GM18508 (cell line): ENCODE data around the gene USP15.
"Not testable (repeated sequence)": the region's sequence is repeated elsewhere in the genome, so short reads cannot be mapped to it uniquely, and the experiment has no call there.

Experiments
- ATAC-seq: cut with Tn5 transposase; IDR thresholded peaks from one replicate; pipeline ENCODE4 v1.9.1; 2021; ENCODE audit warnings: moderate number of reproducible peaks; ENCODE audit not compliant: insufficient read depth, unreplicated experiment

Gene USP15

GRCh38 chr12:62313727-62314380 is 53.6 kb downstream of the USP15 start:
- ATAC-seq, result no peak

- ATAC-seq, result no peak
These were observed 56.8 kb downstream of the USP15 start for GRCh38 chr12:62317017-62317416.

GRCh38 chr12:62319058-62319457 is 58.9 kb downstream of the USP15 start:
- ATAC-seq, result no peak

- ATAC-seq, result no peak
These were observed 59.9 kb downstream of the USP15 start for GRCh38 chr12:62320054-62320453.

GRCh38 chr12:62323386-62323785 is 63.2 kb downstream of the USP15 start:
- no peak for ATAC-seq

- ATAC-seq, result no peak
These were observed 68.2 kb downstream of the USP15 start for GRCh38 chr12:62328296-62328921.

- ATAC-seq, result peak; percentile 52
These were observed 71.1 kb downstream of the USP15 start for GRCh38 chr12:62331306-62331705.

GRCh38 chr12:62332598-62332997 is 72.4 kb downstream of the USP15 start:
- no peak for ATAC-seq

GRCh38 chr12:62335057-62335456 is 74.9 kb downstream of the USP15 start:
- no peak for ATAC-seq

- ATAC-seq, result no peak
These were observed 75.6 kb downstream of the USP15 start for GRCh38 chr12:62335796-62336195.

- not testable (repeated sequence) for ATAC-seq
These were observed 77.4 kb downstream of the USP15 start for GRCh38 chr12:62337643-62338042.

GRCh38 chr12:62342614-62343303 is 82.6 kb downstream of the USP15 start:
- ATAC-seq, result not testable (repeated sequence)

GRCh38 chr12:62343304-62344120 is 83.3 kb downstream of the USP15 start:
- not testable (repeated sequence) for ATAC-seq

GRCh38 chr12:62344731-62345556 is 84.7 kb downstream of the USP15 start:
- ATAC-seq, result not testable (repeated sequence)

GRCh38 chr12:62345667-62346066 is 85.5 kb downstream of the USP15 start:
- ATAC-seq, result no peak

- ATAC-seq, result no peak
These were observed 86.6 kb downstream of the USP15 start for GRCh38 chr12:62346817-62347216.

GRCh38 chr12:62347922-62348650 is 87.9 kb downstream of the USP15 start:
- ATAC-seq, result no peak

- no peak for ATAC-seq
These were observed 90.3 kb downstream of the USP15 start for GRCh38 chr12:62350554-62350953.

GRCh38 chr12:62351326-62351725 is 91.1 kb downstream of the USP15 start:
- ATAC-seq, result no peak
